Loucy (cell line): ENCODE measurements around the gene SMOC1.

Source experiments
- H2AFZ ChIP-seq: fragments of 200-600 bp; sonication (generic); 2 replicates; pipeline ENCODE4 v1.6.0; 2016; ENCODE audit warnings: antibody characterized with exemption, mild to moderate bottlenecking, low read length, moderate library complexity
- H3F3A ChIP-seq: fragments of 200-600 bp; 2 replicates; pipeline ENCODE4 v1.6.0; 2016; ENCODE audit warnings: antibody characterized with exemption, low read depth, mild to moderate bottlenecking
- H3K27me3 ChIP-seq: fragments of 200-600 bp; sonication (generic); 2 replicates; pipeline ENCODE4 v1.6.1; 2014; ENCODE audit warnings: low read length, mild to moderate bottlenecking; ENCODE audit not compliant: insufficient read depth, poor library complexity, severe bottlenecking
- H3K36me3 ChIP-seq: fragments of 200-600 bp; sonication (generic); 2 replicates; pipeline ENCODE4 v1.6.1; 2016; ENCODE audit warnings: low read length; ENCODE audit not compliant: insufficient read depth
- H3K4me1 ChIP-seq: fragments of 200-600 bp; sonication (generic); 2 replicates; pipeline ENCODE4 v1.5.1; 2014; ENCODE audit warnings: low read length, mild to moderate bottlenecking; ENCODE audit not compliant: insufficient read depth, poor library complexity, severe bottlenecking
- H3K4me2 ChIP-seq: fragments of 200-600 bp; sonication (generic); 2 replicates; pipeline ENCODE4 v1.6.0; 2014; ENCODE audit warnings: antibody characterized with exemption, low read length, low read depth, mild to moderate bottlenecking; ENCODE audit not compliant: poor library complexity, severe bottlenecking
- H3K4me3 ChIP-seq: fragments of 200-600 bp; sonication (generic); 2 replicates; pipeline ENCODE4 v1.5.1; 2014; ENCODE audit warnings: low read length, mild to moderate bottlenecking, mixed read lengths; ENCODE audit not compliant: poor library complexity, severe bottlenecking
- H3K79me2 ChIP-seq: fragments of 200-600 bp; sonication (generic); 2 replicates; pipeline ENCODE4 v1.6.1; 2014; ENCODE audit warnings: low read length; ENCODE audit not compliant: insufficient read depth
- H3K9ac ChIP-seq: fragments of 200-600 bp; sonication (generic); 2 replicates; pipeline ENCODE4 v1.6.0; 2014; ENCODE audit warnings: mild to moderate bottlenecking, low read depth, low read length, moderate library complexity; ENCODE audit not compliant: poor library complexity, severe bottlenecking
- H3K9me2 ChIP-seq: fragments of 200-600 bp; sonication (generic); replicated peaks from 2 replicates; pipeline ENCODE4 v1.6.1; 2016; ENCODE audit warnings: low read depth, low read length, mixed read lengths
- H3K9me3 ChIP-seq: fragments of 200-600 bp; sonication (generic); 2 replicates; pipeline ENCODE4 v1.6.1; 2014; ENCODE audit warnings: mild to moderate bottlenecking, antibody characterized with exemption, low read length, low read depth; ENCODE audit not compliant: insufficient read depth
- H4K20me1 ChIP-seq: fragments of 200-600 bp; sonication (generic); 2 replicates; pipeline ENCODE4 v1.6.0; 2014; ENCODE audit warnings: antibody characterized with exemption, low read length, mild to moderate bottlenecking; ENCODE audit not compliant: insufficient read depth, poor library complexity, severe bottlenecking
- EZH2phosphoT487 ChIP-seq: fragments of 200-600 bp; IDR thresholded peaks from 2 replicates; pipeline ENCODE4 v1.6.1; 2018; ENCODE audit warnings: antibody characterized with exemption, mild to moderate bottlenecking, moderate library complexity, borderline replicate concordance
- TF ChIP-seq, protein P1 (sequence below): fragments of 200-600 bp; sonication (generic); conservative IDR thresholded peaks from 2 replicates; pipeline ENCODE4 v1.5.1; 2014; ENCODE audit warnings: mild to moderate bottlenecking, antibody characterized with exemption, low read length

The SMOC1 gene

DNA sequence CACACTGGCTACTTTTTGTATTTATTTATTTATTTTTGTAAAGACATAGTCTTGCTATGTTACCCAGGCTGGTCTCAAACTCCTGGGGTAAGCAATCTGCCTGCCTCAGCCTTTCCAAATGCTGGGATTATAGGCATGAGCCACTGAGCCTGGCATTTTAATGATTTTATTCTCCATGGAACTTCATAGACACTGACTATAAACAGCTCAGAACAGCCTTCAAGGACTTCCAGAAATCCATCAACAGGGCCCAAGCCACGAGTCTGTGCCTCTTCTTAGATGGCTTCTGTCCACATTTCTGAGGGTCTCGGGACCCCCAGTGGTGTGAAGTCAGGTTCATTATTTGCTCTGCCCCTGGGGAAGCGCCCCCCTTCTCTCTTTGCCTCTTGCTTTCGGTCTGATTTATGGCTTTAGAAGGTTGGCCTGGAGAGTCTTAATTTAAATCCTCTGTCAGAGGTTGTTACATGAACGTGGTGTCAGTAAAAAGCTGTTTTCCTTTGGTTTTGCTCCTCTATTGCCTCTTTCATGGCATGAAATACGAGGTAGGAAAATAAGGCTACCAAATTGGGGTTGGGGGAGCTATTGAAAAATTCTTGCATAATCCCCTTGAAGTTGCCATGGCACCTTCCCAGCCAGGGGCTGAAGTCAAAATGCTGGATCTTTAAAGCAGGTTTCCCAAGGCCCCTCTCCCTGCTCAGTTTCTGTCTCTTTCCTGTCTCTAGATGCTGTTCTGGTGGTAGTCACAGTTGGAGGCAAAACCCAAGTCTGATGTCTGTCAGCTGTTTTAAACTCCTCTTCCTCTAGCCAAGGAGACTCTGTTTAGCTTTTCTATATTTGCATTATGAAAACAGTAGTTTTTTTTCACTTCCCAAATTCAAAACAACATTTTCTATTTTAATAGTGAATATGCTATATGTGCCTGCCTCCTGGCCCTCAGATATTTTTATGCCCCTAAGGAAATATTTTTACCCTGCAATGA lies 129.4 kb downstream of the SMOC1 start:
- H3K27me3 ChIP-seq, result no peaks in the 10 kb centered on the region
- H3K9me3 ChIP-seq, result no peaks in the 10 kb centered on the region
- H3K9me2 ChIP-seq, result no peaks in the 10 kb centered on the region
- H4K20me1 ChIP-seq, result no peaks in the 10 kb centered on the region
- H3K79me2 ChIP-seq, result no peaks in the 10 kb centered on the region
- H2AFZ ChIP-seq, result no peak overlapping the region
- no peaks in the 10 kb centered on the region for H3F3A ChIP-seq
- H3K4me3 ChIP-seq, result no peak overlapping the region
- no peaks in the 10 kb centered on the region for H3K4me1 ChIP-seq
- H3K36me3 ChIP-seq, result no peaks in the 10 kb centered on the region
- TF ChIP-seq, protein P1, sequence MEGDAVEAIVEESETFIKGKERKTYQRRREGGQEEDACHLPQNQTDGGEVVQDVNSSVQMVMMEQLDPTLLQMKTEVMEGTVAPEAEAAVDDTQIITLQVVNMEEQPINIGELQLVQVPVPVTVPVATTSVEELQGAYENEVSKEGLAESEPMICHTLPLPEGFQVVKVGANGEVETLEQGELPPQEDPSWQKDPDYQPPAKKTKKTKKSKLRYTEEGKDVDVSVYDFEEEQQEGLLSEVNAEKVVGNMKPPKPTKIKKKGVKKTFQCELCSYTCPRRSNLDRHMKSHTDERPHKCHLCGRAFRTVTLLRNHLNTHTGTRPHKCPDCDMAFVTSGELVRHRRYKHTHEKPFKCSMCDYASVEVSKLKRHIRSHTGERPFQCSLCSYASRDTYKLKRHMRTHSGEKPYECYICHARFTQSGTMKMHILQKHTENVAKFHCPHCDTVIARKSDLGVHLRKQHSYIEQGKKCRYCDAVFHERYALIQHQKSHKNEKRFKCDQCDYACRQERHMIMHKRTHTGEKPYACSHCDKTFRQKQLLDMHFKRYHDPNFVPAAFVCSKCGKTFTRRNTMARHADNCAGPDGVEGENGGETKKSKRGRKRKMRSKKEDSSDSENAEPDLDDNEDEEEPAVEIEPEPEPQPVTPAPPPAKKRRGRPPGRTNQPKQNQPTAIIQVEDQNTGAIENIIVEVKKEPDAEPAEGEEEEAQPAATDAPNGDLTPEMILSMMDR, result no peak
- TF ChIP-seq EZH2phosphoT487, result no peak
- H3K9ac ChIP-seq, result no peak overlapping the region
- no peak overlapping the region for H3K4me2 ChIP-seq

DNA sequence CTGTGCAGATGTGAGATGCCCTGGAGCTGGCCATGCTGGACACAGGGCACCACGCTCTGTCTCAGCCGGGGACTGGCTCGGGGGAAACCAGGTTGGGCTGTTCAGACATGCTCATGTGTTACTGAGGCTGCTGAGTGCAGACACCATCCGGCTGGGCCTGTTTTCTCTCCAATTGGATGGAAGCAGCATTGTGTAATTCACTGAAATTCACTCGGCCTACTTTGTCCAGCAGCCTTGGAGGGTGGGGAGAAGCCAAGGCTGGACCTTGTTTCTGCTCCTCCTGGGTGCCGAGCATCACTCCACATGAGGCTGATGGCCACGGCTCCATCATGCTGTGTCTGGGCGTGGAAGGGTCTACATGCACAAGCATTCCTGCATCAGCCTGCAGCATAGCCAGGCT lies 130.7 kb downstream of the SMOC1 start:
- Histone ChIP-seq H3K9me2 (no peaks in the 10 kb centered on the region), H3K9ac (no peak overlapping the region), H3K4me2 (no peak overlapping the region), H3K4me3 (no peak overlapping the region), H3K4me1 (no peaks in the 10 kb centered on the region), H3K9me3 (no peaks in the 10 kb centered on the region), H3F3A (no peaks in the 10 kb centered on the region), H3K27me3 (no peaks in the 10 kb centered on the region), H3K79me2 (no peaks in the 10 kb centered on the region), H4K20me1 (no peaks in the 10 kb centered on the region), H3K36me3 (no peaks in the 10 kb centered on the region), H2AFZ (no peak overlapping the region)
- TF ChIP-seq, protein P1, result no peak
- TF ChIP-seq EZH2phosphoT487, result no peak

DNA sequence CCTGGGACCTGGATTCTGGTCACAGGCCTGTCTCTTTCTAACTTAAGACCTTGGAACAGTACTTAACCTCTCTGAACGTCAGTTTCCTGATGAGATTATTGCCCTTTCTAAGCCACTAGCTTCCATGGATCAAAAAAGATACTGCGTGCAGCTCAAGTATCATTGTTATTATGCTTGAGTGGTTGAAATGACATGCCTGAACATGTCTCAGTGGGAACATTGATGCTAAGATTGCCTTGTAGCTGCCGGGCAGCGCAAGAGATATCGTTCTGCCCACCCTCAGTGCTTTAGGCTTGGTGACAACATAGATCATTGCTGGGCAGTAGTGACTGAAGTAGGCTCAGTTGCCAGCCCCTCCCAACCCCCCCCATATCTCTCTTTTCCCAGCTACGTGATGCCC lies 131.9 kb downstream of the SMOC1 start:
- Histone ChIP-seq H4K20me1 (no peaks in the 10 kb centered on the region), H3K79me2 (no peaks in the 10 kb centered on the region), H3K9me2 (no peaks in the 10 kb centered on the region), H3F3A (no peaks in the 10 kb centered on the region), H3K4me3 (no peak overlapping the region), H3K9ac (no peak overlapping the region), H3K36me3 (no peaks in the 10 kb centered on the region), H2AFZ (no peak overlapping the region), H3K4me1 (no peaks in the 10 kb centered on the region), H3K9me3 (no peaks in the 10 kb centered on the region), H3K4me2 (no peak overlapping the region), H3K27me3 (no peaks in the 10 kb centered on the region)
- TF ChIP-seq, protein P1, result no peak
- no peak for TF ChIP-seq EZH2phosphoT487
